Tibial nerve (tissue), 4 donors: ENCODE measurements around the gene TINCR. TPM values are rescaled to one million over a fixed set of nuclear protein-coding genes. Genes with fewer than 3 reads are reported as not detected.

Experiments
- DNase-seq, 2 donors: peaks; one replicate each; pipeline ENCODE4 v3.0.0-alpha.2; 2019; ENCODE audit warnings: low spot score in 2 of 2
- H3K27ac ChIP-seq, 4 donors: fragments of 200-600 bp; sonication (generic) in 3 of 4; one replicate each; pipeline ENCODE4 v1.5.1; 2017 to 2019; ENCODE audit warnings: mild to moderate bottlenecking in 1 of 4
- H3K27me3 ChIP-seq, 2 donors: fragments of 200-600 bp; sonication (generic) in 1 of 2; one replicate each; pipeline versions ENCODE4 v1.5.1 to v1.6.0; 2017 to 2019
- H3K36me3 ChIP-seq, 3 donors: fragments of 200-600 bp; sonication (generic); one replicate each; pipeline ENCODE4 v1.5.1; 2018 to 2019
- H3K4me1 ChIP-seq, 4 donors: fragments of 200-600 bp; sonication (generic) in 3 of 4; one replicate each; pipeline ENCODE4 v1.5.1; 2017 to 2019
- H3K4me3 ChIP-seq, 4 donors: fragments of 200-600 bp; sonication (generic) in 3 of 4; one replicate each; pipeline ENCODE4 v1.5.1; 2017 to 2019; ENCODE audit warnings: mild to moderate bottlenecking in 1 of 4, moderate library complexity in 1 of 4
- H3K9me3 ChIP-seq, 4 donors: fragments of 200-600 bp; sonication (generic) in 3 of 4; one replicate each; pipeline ENCODE4 v1.5.1; 2017 to 2019
- CTCF ChIP-seq, 5 experiments: fragments of 200-600 bp in 3 of 5; fragments of 450-650 bp in 2 of 5; sonication (generic) in 3 of 5; IDR thresholded peaks; one replicate each; pipeline ENCODE4 v1.5.1; 2016 to 2019; ENCODE audit warnings: antibody characterized with exemption in 5 of 5, mild to moderate bottlenecking in 3 of 5, moderate library complexity in 2 of 5
- EP300 ChIP-seq, 2 donors: sonication (generic); formaldehyde crosslinking; IDR thresholded peaks; one replicate each; pipeline ENCODE4 v1.6.1; 2017; ENCODE audit warnings: antibody characterized with exemption in 2 of 2, mild to moderate bottlenecking in 1 of 2
- POLR2A ChIP-seq, 2 donors: fragments of 450-650 bp; IDR thresholded peaks; one replicate each; pipeline ENCODE4 v1.6.1; 2017; ENCODE audit warnings: antibody characterized with exemption in 2 of 2, mild to moderate bottlenecking in 2 of 2, moderate library complexity in 2 of 2
- WGBS, 2 donors: methylation state at CpG; one replicate each; pipeline ENCODE4 v1.1.5; 2018; 5-methylcytosine and 5-hydroxymethylcytosine counted together
- total RNA-seq, 4 donors: library from RNA; depleted of rRNA; stranded (reverse); fragments of >200 nt; gene quantifications; one replicate each; pipeline ENCODE4 v1.1.0, GENCODE V29; 2016

TINCR gene
- total RNA-seq, 4 donors from 2014 or later = 0.30 to 13.9 (median 5.1) TPM

- 73 to 84% methylated on average over 16 to 24 of the region's 26 CpGs for WGBS, 2 donors
- H3K4me1 ChIP-seq = peaks cover 0 to 15% (median 0%) of the 10 kb centered on the region in 4 donors
- DNase-seq = no peak
- TF ChIP-seq EP300 (IDR thresholded peaks at IDR 0.05) (no peak), CTCF (IDR thresholded peaks at IDR 0.05) (no peak), POLR2A (IDR thresholded peaks at IDR 0.05) (no peak)
- no peaks in the 10 kb centered on the region for H3K27me3 ChIP-seq
- peaks cover 3 to 93% (median 39%) of the 10 kb centered on the region in 3 donors for H3K36me3 ChIP-seq
- H3K27ac ChIP-seq = no peak overlapping the region
- no peak overlapping the region for H3K4me3 ChIP-seq
- no peaks in the 10 kb centered on the region for H3K9me3 ChIP-seq
These were observed 18.7 kb upstream of the TINCR start for GRCh38 chr19:5586300-5587070.

DNA sequence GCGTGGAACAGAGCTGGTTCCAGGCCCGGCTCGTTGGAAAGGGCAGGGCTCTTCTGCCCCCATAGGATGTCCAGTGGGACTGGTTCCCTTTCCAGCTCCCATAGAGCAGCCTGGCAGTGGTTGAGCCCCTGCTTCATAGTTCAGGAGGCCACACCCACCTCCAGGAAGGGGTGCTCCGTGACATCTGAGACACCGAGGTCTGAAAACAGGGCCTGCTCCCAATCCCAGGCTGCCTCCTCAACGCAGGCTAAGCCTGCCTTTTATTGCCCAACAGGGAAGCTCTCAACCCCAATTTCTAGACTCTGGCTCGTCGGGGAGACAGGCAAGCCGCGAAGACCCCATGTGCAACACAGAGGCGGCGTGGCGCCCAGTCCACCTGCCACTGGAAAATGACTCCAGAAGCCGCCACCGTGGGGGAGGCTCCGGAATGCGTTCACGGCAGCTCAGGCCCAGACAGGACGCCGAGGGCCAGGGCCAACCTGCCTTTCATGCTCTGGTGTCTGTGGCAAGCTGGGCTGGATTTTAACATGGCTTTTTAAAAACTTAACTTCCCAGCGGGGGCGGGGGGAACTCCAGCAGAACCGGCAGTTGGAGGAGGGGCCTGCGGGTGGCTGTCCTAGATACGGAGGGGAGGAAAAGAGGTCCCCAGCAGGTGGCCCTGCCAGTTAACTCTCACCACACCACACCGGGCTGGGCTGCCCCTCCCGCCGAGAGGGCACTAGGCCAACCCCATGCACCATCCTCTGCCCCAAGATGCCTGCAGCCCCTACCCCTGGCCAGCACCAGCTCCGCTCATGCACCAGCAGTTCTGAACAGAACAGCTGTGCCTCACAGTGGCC, 17.9 kb upstream of the TINCR start:
- Histone ChIP-seq H3K27ac (peak overlapping the region in 2 of 4 donors; percentile 8 to 13), H3K9me3 (no peaks in the 10 kb centered on the region), H3K4me3 (no peak overlapping the region), H3K27me3 (no peaks in the 10 kb centered on the region), H3K36me3 (peaks cover 3 to 89% (median 35%) of the 10 kb centered on the region in 3 donors), H3K4me1 (peaks cover 0 to 15% (median 0%) of the 10 kb centered on the region in 4 donors)
- no peak for DNase-seq
- TF ChIP-seq POLR2A (IDR thresholded peaks at IDR 0.05) (no peak), EP300 (IDR thresholded peaks at IDR 0.05) (no peak), CTCF (IDR thresholded peaks at IDR 0.05) (no peak)
- 47 to 51% methylated on average over 25 to 26 of the region's 29 CpGs for WGBS, 2 donors

GRCh38 chr19:5580161-5580571, 12.4 kb upstream of the TINCR start:
- Histone ChIP-seq H3K36me3 (peaks cover 0 to 35% (median 0%) of the 10 kb centered on the region in 3 donors), H3K27me3 (no peaks in the 10 kb centered on the region), H3K27ac (no peak overlapping the region), H3K9me3 (no peaks in the 10 kb centered on the region), H3K4me1 (peaks cover 0 to 11% (median 2%) of the 10 kb centered on the region in 4 donors), H3K4me3 (no peak overlapping the region)
- 53 to 66% methylated on average over 10 to 11 of the region's 12 CpGs for WGBS, 2 donors
- TF ChIP-seq CTCF (IDR thresholded peaks at IDR 0.05) (no peak), EP300 (IDR thresholded peaks at IDR 0.05) (no peak), POLR2A (IDR thresholded peaks at IDR 0.05) (no peak)
- DNase-seq = no peak

DNA sequence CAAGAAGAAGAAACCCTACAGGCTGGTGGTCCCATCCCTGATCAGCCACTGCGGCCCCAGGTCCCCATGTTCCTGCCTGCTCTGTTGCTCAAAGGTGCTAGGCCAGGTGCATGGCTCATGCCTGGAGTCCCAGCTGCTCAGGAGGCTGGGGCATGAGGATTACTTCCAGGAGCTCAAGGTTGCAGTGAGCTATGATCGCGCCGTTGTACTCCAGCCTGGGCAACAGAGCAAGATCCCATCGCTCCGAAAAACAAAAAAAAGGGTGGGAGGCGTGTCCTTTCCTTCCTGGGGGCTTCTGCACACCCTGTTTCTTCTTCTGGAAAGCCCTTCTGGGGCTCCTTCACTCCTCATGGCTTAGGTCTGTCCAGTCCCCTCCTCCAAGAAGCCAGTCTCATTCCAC, 11.9 kb upstream of the TINCR start:
- no peak overlapping the region for H3K27ac ChIP-seq
- peaks cover 0 to 10% (median 2%) of the 10 kb centered on the region in 4 donors for H3K4me1 ChIP-seq
- no peak for DNase-seq
- no peaks in the 10 kb centered on the region for H3K9me3 ChIP-seq
- WGBS, 2 donors = 91 to 96% methylated on average over 7 of the region's 7 CpGs
- no peaks in the 10 kb centered on the region for H3K27me3 ChIP-seq
- H3K4me3 ChIP-seq = no peak overlapping the region
- no peak for TF ChIP-seq POLR2A (IDR thresholded peaks at IDR 0.05)
- no peak for TF ChIP-seq EP300 (IDR thresholded peaks at IDR 0.05)
- no peak for TF ChIP-seq CTCF (IDR thresholded peaks at IDR 0.05)
- peaks cover 0 to 36% (median 0%) of the 10 kb centered on the region in 3 donors for H3K36me3 ChIP-seq
